Activated naive CD4-positive, alpha-beta T cell treated with anti-CD3 and anti-CD28 coated beads, Interleukin-2, amount 50 U/mL, for 24 hours (primary cell): Measurements from ENCODE around the gene B4GALT7.
"Not testable (repeated sequence)": the region's sequence is repeated elsewhere in the genome, so short reads cannot be mapped to it uniquely, and the experiment has no call there.

Experiments
- H3K27ac Mint-ChIP-seq: one replicate; pipeline ENCODE4 v1.8.0; 2021; ENCODE audit warnings: mild to moderate bottlenecking, mixed read lengths
- H3K27me3 Mint-ChIP-seq: one replicate; pipeline ENCODE4 v1.8.0; 2021; ENCODE audit warnings: mixed read lengths
- H3K36me3 Mint-ChIP-seq: one replicate; pipeline ENCODE4 v1.8.0; 2021; ENCODE audit warnings: mixed read lengths
- H3K4me1 Mint-ChIP-seq: one replicate; pipeline ENCODE4 v1.8.0; 2021; ENCODE audit warnings: mixed read lengths
- H3K4me3 Mint-ChIP-seq: one replicate; pipeline ENCODE4 v1.8.0; 2021; ENCODE audit warnings: mild to moderate bottlenecking, mixed read lengths
- H3K9me3 Mint-ChIP-seq: one replicate; pipeline ENCODE4 v1.8.0; 2021; ENCODE audit warnings: mixed read lengths

Gene B4GALT7

DNA sequence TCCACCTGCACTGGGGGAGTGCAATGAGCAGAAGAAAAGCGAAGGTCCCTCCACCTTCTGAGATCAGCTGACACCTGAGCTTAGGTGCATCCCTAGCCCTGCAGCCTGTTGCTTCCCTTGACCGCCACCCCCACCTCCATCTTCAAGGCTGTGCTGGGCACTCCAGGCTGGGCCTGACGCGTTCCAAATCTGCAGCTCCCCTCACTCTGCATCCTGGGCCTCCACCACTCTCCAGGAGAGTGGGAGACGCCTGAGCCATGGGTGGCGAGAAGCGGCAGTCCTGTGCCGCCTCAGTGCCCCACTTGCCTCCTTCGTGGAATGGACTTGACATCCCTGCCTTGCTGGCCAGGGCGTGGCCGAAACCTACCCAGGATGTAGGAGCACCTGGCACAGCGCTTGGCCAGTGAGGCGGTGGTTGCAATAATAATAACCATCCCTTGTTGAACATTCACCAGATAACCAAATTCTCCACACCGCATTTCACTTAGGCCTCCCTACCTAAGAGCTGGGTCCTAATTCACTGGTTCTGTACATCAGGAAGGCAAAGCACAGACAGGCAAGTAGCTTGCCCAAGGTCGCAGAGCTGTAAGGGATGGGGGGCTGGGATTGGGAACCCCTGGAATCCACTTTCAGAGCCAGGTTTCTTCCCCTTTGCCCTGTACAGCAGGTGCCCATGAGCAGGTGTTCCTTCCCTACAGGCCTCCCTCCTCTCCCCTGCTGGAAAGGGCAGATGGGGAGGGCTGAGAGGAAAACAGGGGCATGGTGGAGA, 11.7 kb downstream of the B4GALT7 start:
- H3K4me1 Mint-ChIP-seq: peaks cover 5% of the 10 kb centered on the region
- H3K36me3 Mint-ChIP-seq: no peaks in the 10 kb centered on the region
- no peak overlapping the region for H3K4me3 Mint-ChIP-seq
- no peaks in the 10 kb centered on the region for H3K9me3 Mint-ChIP-seq
- H3K27ac Mint-ChIP-seq: no peak overlapping the region
- H3K27me3 Mint-ChIP-seq: no peaks in the 10 kb centered on the region

GRCh38 chr5:177612215-177612673, 12.3 kb downstream of the B4GALT7 start:
- Mint-ChIP-seq H3K36me3 (no peaks in the 10 kb centered on the region), H3K4me1 (peaks cover 3% of the 10 kb centered on the region), H3K4me3 (no peak overlapping the region), H3K27ac (peak overlapping the region; percentile 84), H3K27me3 (no peaks in the 10 kb centered on the region), H3K9me3 (no peaks in the 10 kb centered on the region)

- no peaks in the 10 kb centered on the region for H3K4me1 Mint-ChIP-seq
- H3K9me3 Mint-ChIP-seq: no peaks in the 10 kb centered on the region
- no peaks in the 10 kb centered on the region for H3K27me3 Mint-ChIP-seq
- no peak overlapping the region for H3K27ac Mint-ChIP-seq
- no peak overlapping the region for H3K4me3 Mint-ChIP-seq
- peaks cover 15% of the 10 kb centered on the region for H3K36me3 Mint-ChIP-seq
These were observed 20.6 kb downstream of the B4GALT7 start for GRCh38 chr5:177620560-177620959.

- not testable (repeated sequence) for H3K27me3 Mint-ChIP-seq, H3K4me3 Mint-ChIP-seq, H3K36me3 Mint-ChIP-seq, H3K4me1 Mint-ChIP-seq, H3K9me3 Mint-ChIP-seq, H3K27ac Mint-ChIP-seq
These were observed 24.2 kb downstream of the B4GALT7 start for GRCh38 chr5:177624172-177624571.

DNA sequence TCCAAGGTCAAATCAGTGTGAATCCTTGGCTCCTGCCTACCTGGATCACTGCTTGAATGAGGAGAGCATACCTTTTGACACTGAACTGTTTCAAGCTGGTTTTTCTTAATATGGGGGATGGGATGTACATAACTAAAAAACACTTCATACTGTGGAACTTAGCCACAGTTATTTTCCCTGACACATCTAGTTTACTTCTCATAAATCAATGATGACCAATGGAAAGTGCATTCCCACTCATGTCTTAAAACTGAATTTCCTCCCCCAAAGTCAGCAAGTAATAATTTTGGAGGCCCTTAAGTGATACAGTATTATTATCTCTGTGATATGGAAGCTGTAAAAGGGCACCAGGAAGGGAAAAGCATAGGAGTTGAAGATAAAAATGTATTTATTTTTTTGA, 30.3 kb downstream of the B4GALT7 start:
- H3K36me3 Mint-ChIP-seq, H3K4me1 Mint-ChIP-seq, H3K4me3 Mint-ChIP-seq, H3K9me3 Mint-ChIP-seq, H3K27me3 Mint-ChIP-seq, H3K27ac Mint-ChIP-seq: not testable (repeated sequence)

- H3K27me3 Mint-ChIP-seq, H3K27ac Mint-ChIP-seq, H3K4me3 Mint-ChIP-seq, H3K4me1 Mint-ChIP-seq, H3K36me3 Mint-ChIP-seq, H3K9me3 Mint-ChIP-seq: not testable (repeated sequence)
These were observed 35.0 kb downstream of the B4GALT7 start for GRCh38 chr5:177634912-177635311.

DNA sequence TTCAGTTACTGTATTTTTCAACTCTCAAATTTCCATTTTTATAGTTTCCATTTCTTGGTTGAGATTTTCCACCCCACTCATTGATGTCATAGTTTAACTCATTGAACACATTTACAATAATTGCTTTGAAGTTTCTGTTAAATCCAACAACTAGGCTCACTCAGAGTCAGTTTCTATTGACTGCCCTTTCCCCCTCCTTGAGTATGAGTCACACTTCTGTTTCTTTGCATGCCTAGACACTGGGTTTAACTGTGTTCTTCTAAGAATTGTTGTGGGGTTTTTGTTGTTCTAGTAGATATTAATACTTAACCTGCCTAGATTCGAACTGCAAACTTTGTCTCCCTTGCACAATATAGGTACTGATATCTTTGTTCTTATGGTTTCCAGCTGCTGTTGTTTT, 45.5 kb downstream of the B4GALT7 start:
- H3K4me1 Mint-ChIP-seq, H3K4me3 Mint-ChIP-seq, H3K27me3 Mint-ChIP-seq, H3K9me3 Mint-ChIP-seq, H3K36me3 Mint-ChIP-seq: not testable (repeated sequence)
- peak overlapping the region; percentile 59 for H3K27ac Mint-ChIP-seq

DNA sequence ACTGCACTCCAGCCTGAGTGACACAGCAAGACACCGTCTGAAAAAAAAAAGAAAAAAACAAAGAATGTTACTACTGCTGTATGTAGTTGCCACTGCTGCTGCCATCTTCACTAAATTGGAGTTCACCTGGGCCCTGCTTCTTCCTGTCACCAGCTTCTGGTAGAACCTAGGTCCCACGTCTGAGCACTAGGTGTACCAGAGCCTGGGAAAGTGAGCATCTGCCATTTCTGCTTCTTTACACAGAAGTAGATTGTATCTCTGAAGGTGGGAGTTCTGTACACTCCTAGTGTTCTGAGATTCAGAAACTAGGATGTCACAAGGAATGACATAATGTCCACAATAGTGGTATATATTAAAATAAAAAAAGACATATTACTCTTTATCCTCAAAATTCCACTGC, 51.3 kb downstream of the B4GALT7 start:
- not testable (repeated sequence) for H3K36me3 Mint-ChIP-seq, H3K27ac Mint-ChIP-seq, H3K4me1 Mint-ChIP-seq, H3K9me3 Mint-ChIP-seq, H3K27me3 Mint-ChIP-seq, H3K4me3 Mint-ChIP-seq

DNA sequence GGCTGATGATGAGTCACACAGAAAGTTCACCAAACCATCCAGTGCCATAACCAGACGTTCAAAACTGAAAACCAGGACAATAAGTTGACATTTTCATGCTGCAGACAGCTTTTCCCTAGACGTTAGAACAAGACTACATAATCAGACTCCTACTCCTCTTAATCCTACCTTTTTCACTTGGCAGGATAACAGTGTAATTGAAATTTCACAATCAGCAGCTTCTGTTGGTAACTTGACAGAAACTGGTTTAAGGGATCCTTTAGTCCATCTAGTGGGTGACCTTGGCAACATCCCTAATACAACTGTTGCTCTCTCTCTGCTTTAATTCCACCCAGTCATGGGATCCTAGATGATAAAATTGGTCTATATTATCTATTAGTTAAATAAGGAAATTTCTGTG, 57.9 kb downstream of the B4GALT7 start:
- H3K9me3 Mint-ChIP-seq, H3K36me3 Mint-ChIP-seq, H3K27me3 Mint-ChIP-seq, H3K27ac Mint-ChIP-seq, H3K4me3 Mint-ChIP-seq: not testable (repeated sequence)
- H3K4me1 Mint-ChIP-seq: peaks cover 27% of the 10 kb centered on the region

GRCh38 chr5:177658542-177658941, 58.6 kb downstream of the B4GALT7 start:
- not testable (repeated sequence) for H3K27ac Mint-ChIP-seq, H3K9me3 Mint-ChIP-seq, H3K4me3 Mint-ChIP-seq

More at GRCh38 chr5:177658542-177658941, 58.6 kb downstream of the B4GALT7 start:
- not testable (repeated sequence) for H3K36me3 Mint-ChIP-seq, H3K27me3 Mint-ChIP-seq
- peaks cover 30% of the 10 kb centered on the region for H3K4me1 Mint-ChIP-seq
